Cardiac septum (tissue), 1 donor: Measurements from ENCODE around the gene NCAPG2. TPM values are rescaled to one million over a fixed set of nuclear protein-coding genes. Genes with fewer than 3 reads are reported as not detected.
"Not testable (repeated sequence)": the region's sequence is repeated elsewhere in the genome, so short reads cannot be mapped to it uniquely, and the experiment has no call there.

Source experiments
- DNase-seq: peaks from one replicate; pipeline ENCODE4 v3.0.0-alpha.2; 2020; ENCODE audit warnings: low spot score
- intact Hi-C: fragments of 100-400 bp; cut with DNase I; formaldehyde crosslinking; loops from one replicate; pipeline ENCODE4 v1.14.0; 2022
- total RNA-seq: library from RNA; stranded (reverse); fragmentation: NEBNext Ultra II Directional; extraction: Animal tissue kit (Norgen Biotek cat#: 25700); gene quantifications from one replicate; pipeline ENCODE4 v1.2.1, GENCODE V29; 2021
- donor health status: DM: no; HTN: no; CAD: no.

The NCAPG2 gene
- total RNA-seq, 1 donor from 2014 or later = 3.6 TPM

DNA sequence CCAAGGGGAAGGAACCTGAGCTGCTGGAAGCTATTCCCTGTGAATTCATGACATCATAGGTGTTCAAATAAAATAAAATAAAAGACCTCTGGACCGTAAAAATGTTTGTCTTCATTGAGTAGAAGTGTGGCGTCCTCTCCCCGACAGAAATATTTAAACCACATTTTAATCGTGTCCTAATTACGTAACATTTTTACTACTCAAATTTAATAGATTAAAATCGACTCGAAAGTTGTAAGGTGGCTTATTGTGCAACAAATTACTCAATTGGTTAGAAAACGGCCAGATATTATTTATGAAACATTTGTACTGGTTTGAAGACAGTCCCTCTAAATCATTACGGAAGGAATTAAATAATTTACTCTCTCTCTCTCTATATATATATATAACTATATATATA is 15.5 kb upstream of the NCAPG2 start:
- no peak for DNase-seq
- intact Hi-C loops = no loop called here

DNA sequence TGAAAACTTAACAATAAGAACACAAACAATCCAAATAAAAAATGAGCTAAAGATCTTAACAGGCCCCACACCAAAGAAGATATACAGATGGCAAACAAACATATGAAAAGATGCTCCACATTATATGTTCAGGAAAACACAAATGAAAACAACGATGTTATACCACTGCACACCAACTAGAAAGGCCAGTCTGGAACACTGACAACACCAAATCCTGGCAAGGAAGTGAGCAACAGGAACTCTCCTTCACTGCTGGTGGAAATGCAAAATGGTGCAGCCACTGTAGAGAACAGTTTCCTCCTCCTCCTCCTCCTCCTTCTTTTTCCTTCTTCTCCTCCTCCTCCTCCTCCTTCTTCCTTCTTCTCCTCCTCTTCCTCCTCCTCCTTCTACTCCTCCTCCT is 12.2 kb upstream of the NCAPG2 start:
- DNase-seq = no peak
- intact Hi-C loops = no loop called here

DNA sequence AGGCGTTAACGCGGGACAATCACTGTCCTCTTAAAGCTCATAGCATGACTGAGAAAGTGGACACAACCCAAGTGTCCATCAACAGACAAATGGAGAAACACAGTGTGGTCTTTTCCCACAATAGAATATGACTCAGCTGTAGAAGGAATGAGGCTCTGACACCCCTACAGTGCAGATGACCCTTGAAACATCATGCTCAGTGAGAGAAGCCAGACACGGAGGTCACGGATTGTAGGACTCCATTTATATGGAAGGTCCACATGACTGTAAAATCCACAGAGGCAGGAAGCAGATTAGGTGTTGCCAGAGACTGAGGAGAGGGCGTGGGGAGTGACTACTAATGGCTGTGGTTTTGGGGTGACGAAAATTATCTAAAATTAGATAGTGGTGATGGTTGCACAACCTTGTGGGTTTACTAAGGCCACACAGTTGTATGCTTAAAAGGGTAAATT is 6.1 kb upstream of the NCAPG2 start:
- no peak for DNase-seq
- intact Hi-C loops = no loop called here

DNA sequence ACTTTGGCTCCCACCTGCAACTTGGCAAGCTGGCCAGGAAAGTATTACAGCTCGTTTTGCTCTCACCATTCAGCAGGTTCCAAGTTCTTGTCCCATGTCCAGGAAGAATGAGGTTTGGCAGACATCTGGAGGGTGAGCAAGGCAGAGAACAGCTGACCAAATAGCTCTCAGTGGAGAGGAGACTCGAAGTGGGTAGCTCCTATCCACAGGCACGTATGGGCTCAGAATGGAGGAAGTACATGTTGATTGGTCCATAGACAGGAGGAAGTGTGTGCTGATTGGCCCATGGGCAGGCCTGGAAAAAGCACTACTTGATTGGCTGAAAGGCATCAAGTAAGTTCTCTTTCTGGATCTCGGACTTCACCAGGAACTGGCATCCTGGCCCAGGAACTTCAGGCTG is 3.0 kb upstream of the NCAPG2 start:
- intact Hi-C loops = no loop called here
- no peak for DNase-seq

- DNase-seq = no peak
- intact Hi-C loops = no loop called here
Measured at GRCh38 chr7:158706710-158707590, 2.3 kb upstream of the NCAPG2 start.

DNA sequence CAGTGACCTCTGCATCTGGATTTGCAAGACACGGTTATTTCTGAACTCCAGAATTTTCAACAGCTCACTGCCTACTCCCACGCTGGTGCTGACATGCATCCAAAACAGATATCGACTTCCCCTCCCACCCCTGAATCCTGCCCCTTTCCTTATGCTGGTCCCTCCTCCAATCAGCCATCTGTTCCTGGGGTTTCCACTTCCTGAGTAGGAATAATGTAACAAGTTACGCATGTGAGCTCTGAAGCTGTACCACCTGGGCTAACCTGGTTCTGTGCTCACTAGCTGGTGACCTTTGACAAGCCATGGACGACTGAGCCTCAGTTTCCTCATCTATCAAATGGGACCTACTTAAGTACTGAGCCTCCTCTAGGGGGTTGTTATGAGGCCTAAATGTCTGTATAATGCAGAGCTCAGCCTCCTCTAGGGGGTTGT is 1.7 kb upstream of the NCAPG2 start:
- no peak for DNase-seq
- intact Hi-C loops = no loop called here

DNA sequence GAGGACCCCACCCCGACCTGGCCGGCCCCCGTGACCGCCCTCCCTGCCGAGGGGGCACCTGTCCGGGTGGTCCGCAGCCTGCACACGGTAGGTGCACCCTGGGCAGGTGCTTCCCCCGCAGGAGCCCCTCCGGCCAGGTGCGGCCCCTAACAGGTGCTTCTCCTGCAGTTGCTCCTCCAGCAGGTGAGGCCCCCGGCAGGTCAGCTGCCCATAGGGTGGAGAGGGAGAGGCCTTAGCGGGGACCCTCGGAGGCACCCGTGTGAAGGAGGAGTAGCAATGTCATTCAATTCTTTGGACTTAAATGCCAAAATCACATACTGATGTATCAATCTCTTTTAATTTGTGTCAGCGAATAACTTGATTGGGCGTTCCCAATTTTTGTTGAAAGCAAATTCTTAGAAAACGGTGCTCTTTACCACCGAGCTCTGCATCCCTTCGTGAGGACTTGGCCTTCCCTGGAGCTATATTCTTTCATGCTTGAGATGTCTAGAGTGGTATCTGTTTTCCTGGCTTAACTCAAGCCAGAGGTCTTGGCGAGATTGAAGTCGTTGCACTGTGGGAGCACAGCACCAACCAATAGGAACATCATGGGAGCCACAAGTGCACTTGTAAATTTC is 738 bp upstream of the NCAPG2 start:
- intact Hi-C loops = loop anchor here (2.0 kb wide), 1 partner anchor 123 kb away; the partner anchor contains the start of gene ESYT2

GRCh38 chr7:158703679-158704523 is 703 bp downstream of the NCAPG2 start:
- not testable (repeated sequence) for DNase-seq
- intact Hi-C loops = loop anchor here (2.0 kb wide), 1 partner anchor 125 kb away; the partner anchor contains the start of gene ESYT2

More for the DNA sequence above, 738 bp upstream of the NCAPG2 start:
- no peak for DNase-seq

DNA sequence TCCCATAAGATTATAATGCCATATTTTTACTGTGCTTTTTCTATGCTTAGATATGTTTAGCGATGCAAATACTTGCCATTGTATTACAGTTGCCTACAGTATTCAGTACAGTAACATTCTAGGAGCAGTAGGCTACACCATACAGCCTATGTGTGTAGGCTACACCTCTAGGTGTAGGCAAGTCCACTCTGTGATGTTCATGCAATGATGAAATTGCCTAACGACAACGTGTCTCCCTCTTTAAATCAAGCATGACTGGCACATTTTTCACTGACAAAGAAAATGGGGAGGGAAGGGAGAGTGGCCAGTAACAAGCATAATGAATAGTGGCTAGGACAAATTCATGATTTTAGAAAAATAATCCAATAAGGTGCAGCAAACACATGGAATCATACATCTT is 1.7 kb downstream of the NCAPG2 start:
- no peak for DNase-seq
- intact Hi-C loops = no loop called here

- intact Hi-C loops = no loop called here
Measured at GRCh38 chr7:158702196-158702595, 2.4 kb downstream of the NCAPG2 start.

DNA sequence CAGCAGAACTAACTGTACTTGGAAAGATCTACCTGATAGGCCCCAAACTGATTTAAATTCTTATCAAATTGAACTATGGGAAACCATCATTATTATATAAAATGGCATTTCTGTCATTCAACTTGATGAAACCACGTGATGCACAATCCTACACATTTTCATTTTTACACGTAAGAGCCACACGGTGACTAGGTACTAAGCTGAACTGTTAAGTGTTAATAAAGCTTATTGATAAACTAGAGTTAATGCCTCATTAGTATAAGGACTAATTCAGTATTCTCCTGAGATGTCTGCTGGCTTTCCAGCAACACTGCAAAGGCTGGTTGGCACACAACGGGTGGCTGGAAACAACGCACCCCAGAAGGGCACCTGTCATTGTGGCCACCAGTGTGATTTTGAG is 4.6 kb downstream of the NCAPG2 start:
- intact Hi-C loops = no loop called here
- DNase-seq = no peak

More at GRCh38 chr7:158702196-158702595, 2.4 kb downstream of the NCAPG2 start:
- DNase-seq = no peak

DNA sequence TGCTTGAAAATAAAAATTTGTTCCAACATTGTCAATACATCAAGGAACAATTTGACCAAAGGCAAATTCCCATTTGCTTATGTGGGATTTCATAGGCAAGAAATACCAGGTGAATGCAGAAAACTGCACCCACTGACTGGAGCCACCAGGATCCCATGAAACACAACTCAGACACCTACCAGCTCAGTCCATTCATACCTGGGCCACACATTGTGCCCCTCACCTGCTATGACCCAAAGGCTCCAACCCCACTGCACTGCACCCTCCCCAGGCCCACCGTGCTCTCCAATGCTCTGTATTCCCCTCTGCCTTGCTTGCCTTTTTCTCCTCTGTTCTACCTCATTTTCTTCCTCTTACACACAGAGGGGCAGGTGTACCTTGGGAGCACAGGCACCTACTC is 5.3 kb downstream of the NCAPG2 start:
- no peak for DNase-seq
- intact Hi-C loops = no loop called here

DNA sequence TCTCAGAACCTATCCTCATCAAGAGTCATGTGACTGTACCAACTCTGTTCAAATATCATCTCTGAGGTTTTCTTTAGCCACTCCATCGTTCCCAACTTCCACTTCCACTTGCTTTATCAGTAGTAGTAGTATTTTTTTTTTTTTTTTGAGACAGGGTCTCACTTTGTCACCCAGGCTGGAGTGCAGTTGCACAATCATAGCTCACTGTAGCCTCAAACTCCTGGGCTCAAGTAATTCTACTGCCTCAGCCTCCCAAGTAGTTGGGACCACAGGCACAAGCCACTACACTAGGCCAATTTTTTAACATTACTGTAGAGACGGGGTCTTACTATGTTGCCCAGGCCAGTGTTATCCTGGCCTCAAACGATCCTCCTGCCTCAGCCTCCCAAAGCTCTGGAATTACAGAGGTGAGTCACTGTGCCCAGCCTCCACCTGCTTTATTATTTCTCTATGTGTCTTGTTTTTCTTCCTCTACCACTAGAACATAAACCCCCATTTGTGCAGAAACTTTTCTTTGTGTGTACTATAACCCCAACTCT is 5.9 kb downstream of the NCAPG2 start:
- DNase-seq = no peak
- intact Hi-C loops = no loop called here

DNA sequence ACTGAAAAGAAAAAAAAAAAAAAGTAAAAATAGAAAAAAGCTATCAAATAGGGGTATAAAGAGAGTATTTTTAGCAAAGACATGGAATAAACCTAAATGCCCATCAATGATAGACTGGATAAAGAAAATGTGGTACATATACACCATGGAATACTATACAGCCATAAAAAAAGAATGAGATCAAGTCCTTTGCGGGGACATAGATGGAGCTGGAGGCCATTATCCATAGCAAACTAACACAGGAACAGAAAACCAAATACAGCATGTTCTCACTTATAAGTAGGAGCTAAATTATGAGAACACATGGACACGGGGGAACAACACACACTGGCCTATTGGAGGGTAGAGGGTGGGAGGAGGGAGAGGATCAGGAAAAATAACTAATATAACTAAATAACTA is 7.0 kb downstream of the NCAPG2 start:
- DNase-seq, intact Hi-C loops: not testable (repeated sequence)

- intact Hi-C loops = loop anchor here (2.0 kb wide), 1 partner anchor 281 kb away; no protein-coding TSS in a partner anchor
- DNase-seq = peak; percentile 87
Measured at GRCh38 chr7:158695726-158696452, 8.7 kb downstream of the NCAPG2 start.

- intact Hi-C loops = loop anchor here (2.0 kb wide), 1 partner anchor 282 kb away; no protein-coding TSS in a partner anchor
- no peak for DNase-seq
Measured at GRCh38 chr7:158695056-158695455, 9.5 kb downstream of the NCAPG2 start.

- intact Hi-C loops = loop anchor here (2.0 kb wide), 1 partner anchor 282 kb away; no protein-coding TSS in a partner anchor
- no peak for DNase-seq
Measured at GRCh38 chr7:158694650-158695049, 10.0 kb downstream of the NCAPG2 start.

GRCh38 chr7:158689488-158689887 is 15.1 kb downstream of the NCAPG2 start:
- intact Hi-C loops = no loop called here
- DNase-seq = no peak

DNA sequence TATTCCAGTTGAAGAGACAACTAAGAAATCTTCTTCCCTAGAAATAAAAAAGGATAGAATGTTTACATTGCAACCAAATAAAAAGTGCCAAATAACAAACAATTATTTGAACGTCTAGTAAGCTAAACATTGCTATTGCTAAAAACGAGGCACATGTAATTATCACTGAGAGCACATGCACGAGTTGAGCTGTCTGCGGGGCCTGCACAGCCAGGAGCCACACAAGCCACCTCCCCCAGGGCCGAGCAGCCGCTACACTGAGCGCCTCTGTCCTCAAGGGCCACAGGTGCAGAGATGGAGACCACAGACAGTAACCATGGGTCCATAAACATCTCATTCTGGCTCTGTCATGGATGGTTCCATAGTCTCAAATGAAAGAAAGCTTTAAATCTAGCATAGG is 17.2 kb downstream of the NCAPG2 start:
- no peak for DNase-seq
- intact Hi-C loops = no loop called here
